ENCODE data around the gene GPHN.
"Not testable (repeated sequence)": the region's sequence is repeated elsewhere in the genome, so short reads cannot be mapped to it uniquely, and the experiment has no call there.

GPHN gene

DNA sequence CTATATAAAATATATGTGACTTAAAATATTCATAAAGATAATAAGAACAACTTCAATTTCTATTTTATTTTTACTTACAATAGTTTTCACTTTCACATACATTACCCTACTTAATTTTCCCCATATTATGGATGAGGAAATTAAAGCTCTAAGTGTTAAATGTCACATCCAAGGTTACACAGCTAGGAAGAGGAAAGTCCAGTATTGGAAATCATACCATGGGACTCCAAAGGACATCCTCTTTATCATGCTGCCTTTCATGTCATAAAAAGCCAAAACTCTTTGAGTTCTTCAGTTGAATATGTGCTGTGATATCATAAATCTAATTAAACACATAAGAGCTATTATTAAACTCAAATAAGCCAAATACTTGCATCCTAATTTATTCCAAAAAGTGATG lies 508.9 kb downstream of the GPHN start:
- Histone ChIP-seq H3K36me3 (ENCODE audit: control insufficient read depth, low read depth, low read length) (no peaks in the 10 kb centered on the region), H3K9me3 (ENCODE audit: control insufficient read depth, low read depth, low read length) (no peaks in the 10 kb centered on the region), H3K4me1 (ENCODE audit: control insufficient read depth, low read depth, low read length) (no peaks in the 10 kb centered on the region), H3K4me3 (ENCODE audit: low read length) (no peak overlapping the region), H3K27me3 (ENCODE audit: control insufficient read depth, insufficient read depth, low read length) (no peaks in the 10 kb centered on the region), H3K9ac (ENCODE audit: low read length) (no peak overlapping the region), H3K27ac (ENCODE audit: low read length) (no peak overlapping the region)

DNA sequence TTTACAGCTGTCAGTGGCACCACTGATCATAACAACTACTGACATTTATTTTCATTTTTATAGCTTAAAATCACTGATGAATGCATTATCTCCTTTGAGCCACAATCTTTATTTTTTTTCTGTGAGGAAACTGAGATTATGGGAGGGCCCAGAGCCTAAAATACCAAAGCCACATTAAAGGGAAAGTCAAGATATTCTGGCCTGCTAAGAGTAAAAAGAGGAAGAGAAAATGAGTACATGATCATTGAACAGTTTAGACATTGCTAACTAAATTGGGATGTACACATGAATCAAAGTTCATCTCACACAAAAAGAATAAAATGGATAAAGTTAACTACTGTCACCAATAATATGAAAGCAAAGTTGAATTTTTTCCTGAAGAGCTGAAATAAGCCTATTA lies 510.8 kb downstream of the GPHN start:
- no peak overlapping the region for H3K27ac ChIP-seq (ENCODE audit: low read length)

DNA sequence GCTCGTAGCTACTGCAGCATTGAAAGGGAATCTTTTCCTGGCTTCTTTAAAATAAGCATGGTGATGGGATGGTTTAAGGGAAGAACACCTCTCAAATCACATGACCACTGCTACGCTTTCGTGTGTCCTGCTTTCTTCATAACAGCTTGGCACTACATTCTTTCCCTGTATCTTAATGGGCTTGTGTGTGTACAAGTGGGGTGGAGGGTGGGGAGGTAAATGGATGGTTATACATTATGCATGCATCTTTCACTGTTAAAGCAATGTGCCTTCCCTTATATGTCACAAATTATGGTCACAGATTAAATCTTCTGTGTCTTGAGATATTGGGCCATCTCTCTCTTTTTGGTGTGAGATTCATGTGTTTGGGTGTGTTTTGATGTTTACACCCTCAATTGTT lies 511.8 kb downstream of the GPHN start:
- H3K36me3 ChIP-seq (ENCODE audit: control insufficient read depth, low read depth, low read length): no peaks in the 10 kb centered on the region
- H3K9ac ChIP-seq (ENCODE audit: low read length): no peak overlapping the region
- no peaks in the 10 kb centered on the region for H3K9me3 ChIP-seq (ENCODE audit: control insufficient read depth, low read depth, low read length)
- H3K4me1 ChIP-seq (ENCODE audit: control insufficient read depth, low read depth, low read length): no peaks in the 10 kb centered on the region
- H3K27me3 ChIP-seq (ENCODE audit: control insufficient read depth, insufficient read depth, low read length): no peaks in the 10 kb centered on the region
- H3K27ac ChIP-seq (ENCODE audit: low read length): no peak overlapping the region
- H3K4me3 ChIP-seq (ENCODE audit: low read length): no peak overlapping the region

More for the DNA sequence above, 510.8 kb downstream of the GPHN start:
- Histone ChIP-seq H3K9me3 (ENCODE audit: control insufficient read depth, low read depth, low read length) (no peaks in the 10 kb centered on the region), H3K36me3 (ENCODE audit: control insufficient read depth, low read depth, low read length) (no peaks in the 10 kb centered on the region), H3K27me3 (ENCODE audit: control insufficient read depth, insufficient read depth, low read length) (no peaks in the 10 kb centered on the region), H3K4me3 (ENCODE audit: low read length) (no peak overlapping the region), H3K4me1 (ENCODE audit: control insufficient read depth, low read depth, low read length) (no peaks in the 10 kb centered on the region), H3K9ac (ENCODE audit: low read length) (no peak overlapping the region)

DNA sequence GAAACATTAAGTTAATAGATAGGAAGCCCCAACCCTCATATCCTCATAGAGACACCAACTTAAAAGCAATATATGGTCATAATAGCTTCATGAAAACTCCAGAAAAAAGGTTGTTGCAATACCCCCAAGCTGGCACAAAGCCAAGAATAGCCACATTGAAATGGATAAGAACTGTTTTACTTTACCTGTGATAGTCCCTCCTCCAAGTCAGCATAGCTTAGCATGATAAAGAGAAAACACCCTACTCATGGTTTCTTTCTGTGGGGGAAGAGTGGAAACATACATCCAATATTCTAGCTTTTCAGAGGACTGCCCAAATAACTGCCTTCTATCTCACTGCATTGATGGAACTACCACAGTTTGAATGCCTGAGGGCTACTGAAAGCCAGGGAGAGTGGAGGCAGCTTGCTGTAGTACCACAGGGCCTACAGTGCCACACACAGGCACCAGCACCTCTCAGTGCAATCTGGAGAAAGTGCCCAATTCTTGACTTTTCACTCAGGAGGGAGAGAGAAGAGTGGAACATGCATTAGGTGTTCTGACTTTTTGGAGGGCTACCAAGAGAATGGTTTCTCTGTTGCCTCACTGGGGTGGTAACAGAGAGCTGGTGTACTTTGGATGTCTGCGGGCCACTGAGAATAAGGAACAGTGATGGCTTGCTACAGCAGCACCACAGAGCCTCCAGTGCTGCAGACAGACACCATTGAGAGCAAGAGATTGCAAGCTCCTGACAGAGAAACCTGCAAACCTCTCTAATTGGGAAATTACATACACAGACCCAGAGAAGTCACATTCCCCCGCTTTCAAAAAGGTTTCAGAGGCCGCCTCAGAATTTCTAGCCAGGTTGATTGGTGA lies 524.2 kb downstream of the GPHN start:
- H3K27ac ChIP-seq (ENCODE audit: low read length): peak overlapping the region; percentile 8
- H3K4me1 ChIP-seq (ENCODE audit: control insufficient read depth, low read depth, low read length): peaks cover 12% of the 10 kb centered on the region
- H3K9me3 ChIP-seq (ENCODE audit: control insufficient read depth, low read depth, low read length): no peaks in the 10 kb centered on the region
- no peak overlapping the region for H3K9ac ChIP-seq (ENCODE audit: low read length)
- no peaks in the 10 kb centered on the region for H3K27me3 ChIP-seq (ENCODE audit: control insufficient read depth, insufficient read depth, low read length)
- no peaks in the 10 kb centered on the region for H3K36me3 ChIP-seq (ENCODE audit: control insufficient read depth, low read depth, low read length)
- H3K4me3 ChIP-seq (ENCODE audit: low read length): no peak overlapping the region

DNA sequence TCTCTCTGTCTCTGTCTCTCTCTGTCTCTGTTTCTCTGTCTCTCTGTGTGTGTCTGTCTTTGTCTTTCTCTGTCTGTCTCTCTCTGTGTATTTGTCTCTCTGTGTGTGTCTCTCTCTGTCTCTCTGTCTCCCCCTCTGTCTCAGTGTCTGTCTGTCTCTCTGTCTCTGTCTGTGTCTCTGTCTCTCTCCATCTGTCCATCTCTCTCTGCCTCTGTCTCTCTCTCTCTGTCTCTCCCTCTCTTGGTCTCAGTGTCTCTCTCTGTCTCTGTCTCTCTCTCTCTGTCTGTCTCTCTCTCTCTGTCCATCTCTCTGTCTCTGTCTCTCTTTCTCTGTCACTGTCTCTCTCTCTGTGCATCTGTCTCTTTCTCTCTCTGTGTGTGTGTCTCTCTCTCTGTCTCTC lies 537.5 kb downstream of the GPHN start:
- H3K36me3 ChIP-seq (ENCODE audit: control insufficient read depth, low read depth, low read length): no peaks in the 10 kb centered on the region
- no peak overlapping the region for H3K9ac ChIP-seq (ENCODE audit: low read length)
- H3K4me1 ChIP-seq (ENCODE audit: control insufficient read depth, low read depth, low read length): no peaks in the 10 kb centered on the region
- no peak overlapping the region for H3K4me3 ChIP-seq (ENCODE audit: low read length)
- no peaks in the 10 kb centered on the region for H3K27me3 ChIP-seq (ENCODE audit: control insufficient read depth, insufficient read depth, low read length)
- H3K27ac ChIP-seq (ENCODE audit: low read length): no peak overlapping the region
- no peaks in the 10 kb centered on the region for H3K9me3 ChIP-seq (ENCODE audit: control insufficient read depth, low read depth, low read length)

DNA sequence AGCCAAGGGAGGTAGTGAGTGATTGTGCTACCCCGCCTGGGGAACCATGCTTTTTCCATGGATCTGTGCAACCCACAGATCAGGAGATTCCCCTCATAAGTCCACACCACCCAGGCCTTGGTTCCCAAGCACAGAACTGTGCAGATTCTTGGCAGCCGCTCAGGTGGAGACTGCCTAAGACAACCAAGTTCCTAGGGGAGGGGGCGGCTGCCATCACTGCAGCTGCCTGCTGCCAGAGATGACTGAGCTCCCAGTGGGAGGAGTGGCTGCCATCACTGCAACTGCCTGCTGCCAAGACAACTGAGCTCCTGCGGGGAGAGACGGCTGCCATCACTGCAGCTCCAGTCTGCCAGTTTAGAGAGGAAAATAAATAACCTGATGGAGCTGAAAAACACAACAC lies 542.9 kb downstream of the GPHN start:
- H3K4me3 ChIP-seq (ENCODE audit: low read length): no peak overlapping the region
- no peaks in the 10 kb centered on the region for H3K9me3 ChIP-seq (ENCODE audit: control insufficient read depth, low read depth, low read length)
- no peaks in the 10 kb centered on the region for H3K27me3 ChIP-seq (ENCODE audit: control insufficient read depth, insufficient read depth, low read length)
- no peak overlapping the region for H3K9ac ChIP-seq (ENCODE audit: low read length)
- no peaks in the 10 kb centered on the region for H3K4me1 ChIP-seq (ENCODE audit: control insufficient read depth, low read depth, low read length)
- no peaks in the 10 kb centered on the region for H3K36me3 ChIP-seq (ENCODE audit: control insufficient read depth, low read depth, low read length)
- no peak overlapping the region for H3K27ac ChIP-seq (ENCODE audit: low read length)

DNA sequence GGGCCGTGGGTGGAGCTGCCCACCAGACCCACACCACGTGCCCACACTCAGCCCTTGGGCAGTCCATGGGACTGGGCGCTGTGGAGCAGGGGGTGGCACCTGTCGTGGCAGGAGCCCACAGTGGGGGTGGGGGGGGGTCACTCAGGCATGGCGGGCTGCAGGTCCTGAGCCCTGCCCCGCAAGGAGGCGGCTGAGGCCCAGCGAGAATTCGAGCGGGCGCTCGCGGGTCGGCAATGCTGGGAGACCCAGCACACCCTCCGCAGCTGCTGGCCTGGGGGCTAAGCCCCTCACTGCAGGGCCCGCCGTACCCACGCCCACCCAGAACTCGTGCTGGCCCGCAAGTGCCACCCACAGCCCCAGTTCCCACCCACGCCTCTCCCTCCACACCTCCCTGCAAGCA lies 548.7 kb downstream of the GPHN start:
- Histone ChIP-seq H3K27me3 (ENCODE audit: control insufficient read depth, insufficient read depth, low read length) (no peaks in the 10 kb centered on the region), H3K36me3 (ENCODE audit: control insufficient read depth, low read depth, low read length) (no peaks in the 10 kb centered on the region), H3K9ac (ENCODE audit: low read length) (no peak overlapping the region), H3K9me3 (ENCODE audit: control insufficient read depth, low read depth, low read length) (no peaks in the 10 kb centered on the region), H3K4me3 (ENCODE audit: low read length) (no peak overlapping the region), H3K27ac (ENCODE audit: low read length) (no peak overlapping the region), H3K4me1 (ENCODE audit: control insufficient read depth, low read depth, low read length) (no peaks in the 10 kb centered on the region)

DNA sequence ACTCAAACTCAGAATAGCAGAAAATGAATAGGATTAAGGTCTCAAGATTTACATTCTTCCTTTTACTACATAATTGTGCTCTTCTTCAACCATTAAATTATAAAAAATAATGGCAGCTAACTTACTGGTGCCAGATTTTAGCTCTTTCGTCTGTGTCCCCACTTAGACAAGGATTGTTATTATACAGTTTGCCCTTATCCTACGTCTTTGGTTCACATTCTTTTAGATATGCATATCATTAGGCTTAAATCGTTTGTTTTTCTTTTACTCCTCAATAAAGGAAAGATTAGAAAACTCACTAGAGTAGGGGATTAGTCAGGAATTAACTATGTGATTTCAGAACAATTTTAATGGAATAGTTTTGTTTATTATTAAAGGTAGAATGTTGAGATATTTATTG lies 551.6 kb downstream of the GPHN start:
- H3K36me3 ChIP-seq (ENCODE audit: control insufficient read depth, low read depth, low read length): no peaks in the 10 kb centered on the region
- H3K9me3 ChIP-seq (ENCODE audit: control insufficient read depth, low read depth, low read length): no peaks in the 10 kb centered on the region
- H3K9ac ChIP-seq (ENCODE audit: low read length): no peak overlapping the region
- no peak overlapping the region for H3K4me3 ChIP-seq (ENCODE audit: low read length)
- H3K4me1 ChIP-seq (ENCODE audit: control insufficient read depth, low read depth, low read length): no peaks in the 10 kb centered on the region
- no peak overlapping the region for H3K27ac ChIP-seq (ENCODE audit: low read length)
- H3K27me3 ChIP-seq (ENCODE audit: control insufficient read depth, insufficient read depth, low read length): no peaks in the 10 kb centered on the region

DNA sequence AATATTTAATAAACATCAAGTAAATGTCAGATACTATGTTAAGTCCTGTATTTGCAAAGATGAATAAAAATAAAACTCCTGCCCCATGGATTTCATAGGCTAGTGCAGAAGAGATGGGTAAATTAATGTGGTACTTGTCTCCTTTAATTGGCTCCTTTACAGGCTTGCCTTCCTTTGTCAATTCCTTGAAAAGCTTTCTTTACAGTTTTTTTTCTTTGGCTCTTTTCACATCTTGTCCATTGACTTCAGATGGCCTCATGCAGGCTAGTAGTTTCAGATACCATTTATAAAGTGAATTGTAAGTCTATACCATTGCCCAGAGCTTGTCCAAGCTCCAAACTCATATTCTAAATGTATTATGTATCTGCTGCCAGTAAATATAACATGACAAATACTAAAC lies 552.6 kb downstream of the GPHN start:
- H3K4me3 ChIP-seq (ENCODE audit: low read length): no peak overlapping the region
- H3K9me3 ChIP-seq (ENCODE audit: control insufficient read depth, low read depth, low read length): no peaks in the 10 kb centered on the region
- H3K36me3 ChIP-seq (ENCODE audit: control insufficient read depth, low read depth, low read length): no peaks in the 10 kb centered on the region
- no peak overlapping the region for H3K27ac ChIP-seq (ENCODE audit: low read length)
- H3K4me1 ChIP-seq (ENCODE audit: control insufficient read depth, low read depth, low read length): no peaks in the 10 kb centered on the region
- H3K9ac ChIP-seq (ENCODE audit: low read length): no peak overlapping the region
- no peaks in the 10 kb centered on the region for H3K27me3 ChIP-seq (ENCODE audit: control insufficient read depth, insufficient read depth, low read length)

DNA sequence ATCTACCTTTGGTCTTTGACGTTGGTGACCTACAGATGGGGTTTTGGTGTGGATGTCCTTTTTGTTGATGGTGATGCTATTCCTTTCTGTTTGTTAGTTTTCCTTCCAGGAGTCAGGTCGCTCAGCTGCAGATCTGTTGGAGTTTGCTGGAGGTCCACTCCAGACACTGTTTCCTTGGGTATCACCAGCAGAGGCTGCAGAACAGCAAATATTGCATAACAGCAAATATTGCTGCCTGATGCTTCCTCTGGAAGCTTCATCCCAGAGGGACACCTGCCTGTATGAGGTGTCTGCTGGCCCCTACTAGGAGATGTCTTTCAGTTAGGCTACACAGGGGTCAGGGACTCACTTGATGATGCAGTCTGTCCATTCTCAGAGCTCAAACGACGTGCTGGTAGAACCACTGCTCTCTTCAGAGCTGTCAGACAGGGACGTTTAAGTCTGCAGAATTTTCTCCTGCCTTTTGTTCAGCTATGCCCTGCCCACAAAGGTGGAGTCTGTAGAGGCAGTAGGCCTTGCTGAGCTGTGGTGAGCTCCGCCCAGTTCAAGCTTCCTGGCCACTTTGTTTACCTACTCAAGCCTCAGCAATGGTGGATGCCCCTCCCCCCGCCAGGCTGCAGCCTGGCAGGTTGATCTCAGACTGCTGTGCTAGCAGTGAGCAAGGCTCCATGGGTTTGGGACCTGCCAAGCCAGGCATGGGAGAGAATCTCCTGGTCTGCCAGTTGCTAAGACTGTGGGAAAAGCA lies 559.3 kb downstream of the GPHN start:
- H3K4me3 ChIP-seq (ENCODE audit: low read length); H3K4me1 ChIP-seq (ENCODE audit: control insufficient read depth, low read depth, low read length); H3K27me3 ChIP-seq (ENCODE audit: control insufficient read depth, insufficient read depth, low read length); H3K9ac ChIP-seq (ENCODE audit: low read length); H3K27ac ChIP-seq (ENCODE audit: low read length); H3K9me3 ChIP-seq (ENCODE audit: control insufficient read depth, low read depth, low read length); H3K36me3 ChIP-seq (ENCODE audit: control insufficient read depth, low read depth, low read length): not testable (repeated sequence)

DNA sequence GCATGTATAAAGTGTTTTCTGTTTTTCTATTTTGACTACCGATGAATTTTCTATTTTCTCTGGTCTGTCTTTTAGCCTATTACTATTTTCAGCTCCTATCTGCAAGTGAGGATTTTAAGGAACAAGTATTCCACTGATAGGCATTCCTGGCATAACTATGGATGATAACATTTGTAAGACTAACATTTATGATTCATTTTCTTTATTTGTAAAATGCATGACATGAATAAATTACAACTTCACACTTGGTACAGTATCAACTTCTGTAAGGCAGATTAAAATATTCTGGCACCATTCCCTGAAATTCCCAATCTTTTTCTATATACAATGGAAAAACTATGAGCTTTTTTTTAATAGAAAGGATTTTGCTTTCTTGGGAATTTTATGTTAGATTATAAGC lies 560.3 kb downstream of the GPHN start:
- Histone ChIP-seq H3K4me1 (ENCODE audit: control insufficient read depth, low read depth, low read length) (no peaks in the 10 kb centered on the region), H3K9me3 (ENCODE audit: control insufficient read depth, low read depth, low read length) (no peaks in the 10 kb centered on the region), H3K4me3 (ENCODE audit: low read length) (no peak overlapping the region), H3K9ac (ENCODE audit: low read length) (no peak overlapping the region), H3K36me3 (ENCODE audit: control insufficient read depth, low read depth, low read length) (no peaks in the 10 kb centered on the region), H3K27ac (ENCODE audit: low read length) (no peak overlapping the region), H3K27me3 (ENCODE audit: control insufficient read depth, insufficient read depth, low read length) (no peaks in the 10 kb centered on the region)

DNA sequence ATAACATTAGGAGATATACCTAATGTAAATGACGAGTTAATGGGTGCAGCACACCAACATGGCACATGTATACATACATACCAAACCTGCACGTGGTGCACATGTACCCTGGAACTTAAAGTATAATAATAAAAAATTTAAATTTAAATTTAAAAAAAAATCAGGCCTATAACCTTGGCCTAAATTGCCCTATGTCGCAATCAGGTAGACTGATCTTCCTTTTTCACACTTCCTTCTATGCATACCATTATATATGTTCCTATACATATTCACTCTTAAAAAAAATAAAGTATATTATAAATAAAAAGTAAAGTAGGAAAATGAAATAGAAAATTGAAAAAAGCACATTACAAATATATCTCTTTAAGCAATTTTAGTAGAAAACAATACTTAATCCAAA lies 563.6 kb downstream of the GPHN start:
- no peaks in the 10 kb centered on the region for H3K9me3 ChIP-seq (ENCODE audit: control insufficient read depth, low read depth, low read length)
- H3K27me3 ChIP-seq (ENCODE audit: control insufficient read depth, insufficient read depth, low read length): no peaks in the 10 kb centered on the region
- no peaks in the 10 kb centered on the region for H3K4me1 ChIP-seq (ENCODE audit: control insufficient read depth, low read depth, low read length)
- H3K4me3 ChIP-seq (ENCODE audit: low read length): no peak overlapping the region
- H3K27ac ChIP-seq (ENCODE audit: low read length): no peak overlapping the region
- H3K36me3 ChIP-seq (ENCODE audit: control insufficient read depth, low read depth, low read length): no peaks in the 10 kb centered on the region
- H3K9ac ChIP-seq (ENCODE audit: low read length): no peak overlapping the region

Data from iPS-18a (cell line).